HS-27A (cell line): Measurements from ENCODE around the gene WHRN.

Experiments used
- DNase-seq: peaks from one replicate; pipeline ENCODE4 v3.0.0-alpha.2; 2012; ENCODE audit warnings: low read depth, missing footprints

Gene WHRN

DNA sequence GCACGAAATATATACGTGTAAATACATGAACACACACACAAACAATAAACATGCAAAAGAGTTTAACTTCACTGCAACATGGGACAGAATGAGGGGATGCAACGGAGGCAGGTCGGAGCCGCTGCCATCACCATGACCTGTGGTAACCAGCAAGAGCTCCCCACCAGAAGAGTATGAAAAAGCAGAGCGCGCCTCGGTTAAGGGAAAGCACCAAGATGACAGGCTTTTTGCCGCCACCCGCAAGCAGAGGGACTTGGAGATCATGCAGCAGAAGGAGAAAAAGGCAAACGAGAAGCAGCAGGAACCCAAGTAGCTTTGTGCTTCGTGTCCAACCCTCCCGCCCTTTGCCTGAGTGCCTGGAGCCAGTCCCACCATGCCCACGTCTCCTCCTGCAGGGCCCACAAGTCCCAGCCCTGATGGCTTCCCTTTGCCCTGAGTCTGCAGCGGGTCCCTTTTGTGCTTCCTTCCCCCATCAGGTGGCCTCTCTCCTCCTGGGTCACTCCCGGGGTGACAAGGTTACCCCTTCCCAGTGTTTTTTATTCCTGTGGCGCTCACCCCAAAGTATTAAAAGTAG lies 13.8 kb downstream of the WHRN start:
- DNase-seq = no peak

DNA sequence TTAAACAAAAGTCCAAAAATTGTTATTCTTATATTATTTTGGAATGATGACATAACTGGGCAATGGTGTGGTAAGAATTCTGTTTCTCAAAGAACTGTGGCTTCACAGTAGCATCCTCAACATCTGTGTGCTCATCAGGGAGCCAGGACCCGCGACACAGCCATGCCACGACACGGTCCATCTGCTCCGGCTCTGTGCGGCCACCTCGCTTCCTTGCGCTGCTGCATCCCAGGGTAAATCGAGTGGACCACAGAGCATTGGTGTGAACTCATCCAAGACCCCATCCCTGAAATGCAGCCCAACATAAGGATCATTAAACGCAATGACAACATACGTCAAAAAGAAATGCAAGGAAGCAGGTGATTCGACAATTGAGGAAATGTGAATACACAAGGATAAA lies 15.3 kb downstream of the WHRN start:
- DNase-seq = no peak

DNA sequence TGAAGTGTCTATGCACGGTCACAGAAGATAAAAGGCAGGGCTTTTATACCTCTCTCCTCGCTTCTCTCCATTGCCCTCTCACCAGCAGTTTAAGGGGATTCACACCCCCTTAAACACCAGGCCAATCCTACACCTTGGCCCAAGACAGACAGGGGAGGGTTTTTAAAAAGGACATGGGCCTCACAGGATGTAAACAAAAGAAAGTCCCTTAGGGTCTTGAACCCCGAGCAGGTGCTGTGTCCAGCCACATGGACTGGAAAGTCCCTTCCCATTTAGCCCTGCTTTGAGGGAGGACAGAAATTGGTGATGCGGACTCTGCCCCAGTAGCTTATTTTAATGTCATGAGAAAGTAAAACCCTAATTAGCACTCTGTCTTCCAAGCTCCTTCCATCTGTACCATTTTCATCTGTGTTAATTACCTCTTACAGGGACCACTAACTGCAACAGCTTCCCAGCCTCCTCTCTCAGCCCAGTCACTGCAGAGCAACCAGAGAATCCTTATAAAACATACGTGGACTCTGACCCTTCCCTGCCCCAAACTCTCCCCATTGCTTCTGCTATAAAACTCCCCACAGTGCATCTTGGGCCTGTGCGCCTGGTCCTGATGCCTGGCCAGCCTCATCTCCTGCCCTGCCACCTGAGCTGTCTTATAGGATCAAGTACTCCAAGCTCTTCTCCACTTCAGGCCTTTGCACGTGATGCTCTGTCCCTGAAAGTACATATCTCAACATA lies 16.7 kb downstream of the WHRN start:
- no peak for DNase-seq

DNA sequence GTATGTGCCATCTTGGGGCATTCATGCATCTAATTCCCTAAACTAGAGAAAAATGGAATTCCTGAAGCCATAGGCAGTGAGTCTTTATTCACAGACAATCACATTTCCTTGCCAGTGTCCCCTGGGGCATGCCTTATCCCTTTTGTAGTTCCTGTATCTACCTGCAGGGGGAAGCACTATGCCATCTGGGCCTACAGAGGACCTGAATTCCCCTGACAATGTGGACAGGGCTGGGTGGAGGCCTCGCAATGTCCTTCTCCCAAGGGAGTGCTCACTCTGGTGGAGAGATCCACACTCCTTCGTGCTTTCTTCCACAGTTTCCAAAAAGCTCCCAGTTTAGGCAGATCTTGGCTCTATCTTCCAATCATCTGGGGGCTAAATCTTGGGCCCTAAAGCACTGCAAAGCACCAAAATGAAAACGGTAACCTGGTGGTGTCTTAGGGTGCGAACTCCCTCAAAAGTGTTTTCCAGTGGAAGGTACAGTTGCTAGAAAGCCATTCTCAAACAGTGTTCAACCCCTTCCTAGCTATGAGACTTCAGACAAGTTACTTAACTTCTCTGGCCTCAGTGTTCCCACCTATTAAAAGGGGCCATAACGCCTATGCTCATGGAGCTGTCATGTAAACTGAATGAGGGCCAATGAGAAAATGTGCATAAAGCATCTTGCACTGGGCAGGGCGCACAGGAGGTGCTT lies 17.5 kb downstream of the WHRN start:
- DNase-seq = peak; percentile 51

DNA sequence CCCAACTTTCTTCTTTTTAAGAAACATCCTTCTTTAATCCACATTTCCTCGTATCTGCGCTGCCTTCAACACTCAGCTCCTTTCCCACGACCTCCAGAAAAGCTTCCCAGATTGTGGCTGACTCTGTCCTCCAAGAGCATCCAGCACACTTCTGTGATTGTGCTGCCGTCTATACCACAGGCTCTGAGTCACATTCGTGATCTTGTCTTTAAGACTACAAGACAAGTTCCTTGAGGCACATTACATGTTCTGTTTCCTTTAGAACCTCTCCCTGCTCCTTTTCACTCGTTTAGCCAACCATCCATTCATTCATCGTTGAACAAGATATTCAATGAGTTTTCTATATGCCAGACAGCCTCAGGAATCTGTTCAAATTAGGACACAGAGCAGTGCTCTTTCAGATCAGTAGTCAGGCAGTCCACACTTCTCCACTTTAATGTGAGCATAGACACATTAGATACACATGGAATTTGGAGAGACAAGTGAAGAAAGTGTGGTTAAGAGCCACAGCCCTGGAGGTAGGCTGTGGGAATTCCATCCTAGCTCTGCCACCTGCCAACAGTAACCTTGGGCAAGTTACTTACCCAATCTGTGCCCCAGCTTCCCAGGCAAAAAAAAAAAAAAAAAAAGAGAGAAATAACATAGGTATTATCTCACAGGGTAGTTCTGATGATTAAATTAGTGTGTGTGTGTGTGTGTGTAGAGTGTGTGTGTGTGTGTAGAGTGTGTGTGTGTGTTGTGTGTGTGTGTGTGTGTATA lies 18.9 kb downstream of the WHRN start:
- no peak for DNase-seq

DNA sequence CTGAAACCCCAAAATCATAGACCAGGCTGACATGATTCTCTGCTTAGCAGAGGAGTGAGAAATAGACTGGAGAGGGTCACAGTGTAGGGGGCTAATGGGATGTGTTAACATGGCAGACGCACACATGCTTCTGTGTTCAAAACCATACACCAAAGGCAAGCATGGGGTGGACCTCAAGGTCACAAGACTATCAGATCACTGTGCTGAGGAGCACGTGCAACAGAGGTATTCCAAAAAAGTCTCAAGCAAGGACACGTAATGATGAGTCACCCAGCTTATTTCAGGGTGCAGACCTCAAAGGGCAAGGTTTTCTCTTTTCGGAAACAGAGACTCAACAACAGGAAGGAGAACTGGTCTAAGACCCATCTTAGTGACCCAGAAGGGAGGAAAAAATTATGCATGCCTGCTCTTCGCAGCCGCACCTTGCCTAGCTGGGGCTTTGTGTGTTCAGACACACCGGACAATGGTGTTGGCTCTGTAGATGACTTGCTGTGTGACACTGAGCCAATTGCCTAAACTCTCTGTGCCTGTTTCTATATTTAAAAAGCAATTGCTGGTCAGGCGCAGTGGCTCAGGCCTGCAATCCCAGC lies 20.3 kb downstream of the WHRN start:
- peak; percentile 82 for DNase-seq

DNA sequence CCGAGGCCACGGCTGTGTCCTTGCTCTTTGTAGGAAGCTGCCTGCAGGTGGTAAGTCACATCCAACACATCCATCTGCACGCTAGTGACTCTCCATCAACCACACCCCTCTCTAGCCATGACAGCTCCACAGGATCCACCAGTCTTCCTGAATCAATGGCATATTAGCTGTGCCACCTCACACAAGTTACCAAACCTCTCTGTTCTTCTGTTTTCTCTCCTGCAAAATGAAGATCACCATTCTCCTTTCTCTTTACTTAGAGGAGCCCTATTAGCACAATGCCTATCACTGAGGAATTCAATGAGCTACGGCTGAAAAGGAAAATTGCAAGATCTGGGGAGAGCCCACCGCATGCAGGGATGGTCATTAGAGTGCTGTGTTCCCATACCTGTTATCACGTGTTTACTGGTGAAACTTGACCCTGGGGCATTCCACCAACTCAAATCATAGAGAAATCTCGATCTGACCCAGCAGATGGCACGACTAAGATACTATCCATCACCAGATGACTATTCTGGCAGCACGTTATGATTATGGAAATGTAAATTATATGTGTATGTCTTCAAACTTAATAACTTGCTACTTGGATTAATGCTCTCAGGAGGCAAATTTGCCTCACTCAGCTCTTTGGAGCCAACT lies 20.9 kb downstream of the WHRN start:
- DNase-seq = no peak

DNA sequence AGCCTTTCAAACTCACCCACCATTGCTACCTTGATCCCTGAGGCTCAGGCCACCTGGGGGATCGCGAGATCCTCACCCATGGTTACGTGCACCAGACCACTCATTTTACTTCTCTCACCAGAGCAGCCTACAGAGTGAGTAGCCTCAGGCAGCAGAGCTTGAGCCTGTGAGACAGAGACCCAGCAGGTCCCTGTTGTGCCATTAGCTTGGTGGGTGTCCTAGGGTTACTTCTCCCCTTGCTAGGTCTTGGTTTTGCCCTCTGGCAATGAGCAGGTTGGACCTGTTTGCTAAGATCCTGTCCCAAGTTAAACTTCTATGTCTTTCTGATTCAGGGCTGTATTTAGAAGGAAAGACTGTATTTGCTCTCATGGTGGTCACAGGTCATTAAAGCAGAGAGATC lies 21.8 kb downstream of the WHRN start:
- DNase-seq = no peak

DNA sequence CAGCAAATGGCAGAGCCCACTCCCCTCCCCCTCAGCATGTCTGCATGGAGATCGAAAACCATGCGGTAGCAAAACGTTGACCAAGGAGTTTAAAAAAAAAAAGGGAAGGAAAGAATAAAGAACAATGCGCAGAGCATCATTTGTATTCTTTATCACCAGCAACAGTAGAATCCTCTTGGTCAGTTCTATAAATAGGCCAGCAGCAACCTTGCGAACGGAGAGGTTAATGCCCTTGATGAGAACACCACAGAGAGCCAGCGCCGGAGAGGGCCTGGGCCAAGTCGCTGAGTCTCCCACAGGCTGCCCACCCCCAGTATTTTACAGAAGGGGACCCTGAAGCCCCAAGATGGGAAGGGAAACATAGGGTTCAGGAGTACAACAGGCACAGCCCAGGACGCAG lies 22.7 kb downstream of the WHRN start:
- DNase-seq = no peak

DNA sequence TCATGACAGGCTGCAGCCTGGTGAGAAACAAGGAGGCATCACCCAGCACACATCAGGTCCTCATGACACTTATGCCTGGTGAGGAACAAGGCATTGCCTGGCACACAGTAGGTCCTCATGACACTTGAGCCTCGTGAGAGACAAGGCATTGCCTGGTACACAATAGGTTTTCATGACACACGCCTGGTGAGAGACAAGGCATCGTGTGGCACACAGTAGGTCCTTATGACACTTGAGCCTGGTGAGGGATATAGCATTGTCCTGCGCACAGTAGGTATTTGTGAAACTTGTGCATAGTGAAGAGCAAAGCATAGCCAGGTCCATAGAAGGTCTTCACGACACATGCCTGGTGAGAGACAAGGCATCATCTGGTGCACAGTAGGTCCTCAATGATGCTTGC lies 23.5 kb downstream of the WHRN start:
- DNase-seq = no peak

DNA sequence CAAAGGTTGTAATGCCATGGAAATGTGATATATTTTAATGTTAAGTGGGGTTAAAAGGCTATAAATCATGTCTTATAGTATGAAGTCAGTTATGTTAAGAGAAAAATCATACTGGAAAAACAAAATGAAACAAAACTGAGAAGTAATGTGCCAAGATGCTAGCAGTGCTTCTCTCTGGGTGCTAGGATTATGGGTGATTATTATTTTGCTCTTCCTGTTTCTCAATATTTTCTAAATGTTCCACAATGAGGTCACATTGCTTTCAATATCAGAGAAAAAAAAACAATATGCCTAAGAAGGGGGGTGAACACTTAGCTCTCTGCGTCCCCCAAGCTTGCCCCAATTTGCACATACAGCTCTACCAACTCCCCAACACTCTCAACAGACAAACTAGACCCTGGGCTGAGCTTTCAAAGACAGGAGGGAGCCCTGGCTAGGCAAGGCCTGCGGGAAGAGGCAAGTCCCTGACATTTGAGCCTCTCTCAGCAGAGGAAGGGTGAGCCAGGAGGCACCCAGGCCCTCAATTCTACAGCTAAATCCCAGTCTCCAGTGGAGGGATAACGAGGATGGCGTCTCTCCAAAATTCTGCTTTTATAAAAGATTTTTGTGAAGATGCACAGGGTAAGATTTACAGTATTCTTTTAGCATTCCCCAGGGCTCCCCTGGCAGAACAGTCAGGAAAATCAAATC lies 24.4 kb downstream of the WHRN start:
- DNase-seq = no peak

DNA sequence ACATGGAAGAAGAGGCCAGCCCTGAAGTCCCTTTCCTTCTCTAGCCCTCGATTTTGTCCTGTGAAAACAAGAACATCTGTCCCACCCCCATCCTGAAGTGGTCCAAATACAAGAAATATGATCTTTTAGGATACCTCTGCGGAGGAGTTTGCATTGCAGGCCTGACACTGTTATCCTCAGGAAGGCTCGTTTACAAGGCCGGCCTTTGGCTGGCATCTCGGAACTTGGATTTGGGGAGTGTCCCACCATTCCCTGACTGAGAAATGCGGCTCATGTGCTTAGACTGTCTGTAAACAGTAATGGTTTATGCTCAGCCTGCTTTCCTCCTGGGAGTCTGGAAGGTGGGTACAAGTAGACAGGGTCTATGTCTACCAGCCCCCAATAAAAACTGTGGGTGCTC lies 26.4 kb downstream of the WHRN start:
- no peak for DNase-seq

DNA sequence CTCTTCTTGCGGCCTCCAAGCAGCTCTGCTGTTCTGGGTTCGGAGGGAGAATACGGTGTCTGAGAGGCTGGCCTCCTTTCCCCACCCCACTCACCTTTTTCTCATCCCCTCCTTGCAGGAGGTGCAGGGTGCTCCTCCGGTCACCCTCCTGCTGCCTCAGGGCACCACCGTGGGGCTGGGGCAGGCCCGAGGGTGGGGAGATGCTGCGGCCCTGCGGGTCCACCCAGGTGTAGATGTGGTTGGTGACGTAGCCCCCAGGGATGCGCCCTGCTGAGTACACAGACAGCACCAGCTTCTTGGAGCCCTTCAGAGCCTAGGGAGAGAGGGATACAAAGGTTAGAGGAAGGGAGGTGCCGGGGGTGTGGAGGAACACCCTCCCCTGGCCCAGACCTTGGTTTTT lies 26.8 kb downstream of the WHRN start:
- no peak for DNase-seq

DNA sequence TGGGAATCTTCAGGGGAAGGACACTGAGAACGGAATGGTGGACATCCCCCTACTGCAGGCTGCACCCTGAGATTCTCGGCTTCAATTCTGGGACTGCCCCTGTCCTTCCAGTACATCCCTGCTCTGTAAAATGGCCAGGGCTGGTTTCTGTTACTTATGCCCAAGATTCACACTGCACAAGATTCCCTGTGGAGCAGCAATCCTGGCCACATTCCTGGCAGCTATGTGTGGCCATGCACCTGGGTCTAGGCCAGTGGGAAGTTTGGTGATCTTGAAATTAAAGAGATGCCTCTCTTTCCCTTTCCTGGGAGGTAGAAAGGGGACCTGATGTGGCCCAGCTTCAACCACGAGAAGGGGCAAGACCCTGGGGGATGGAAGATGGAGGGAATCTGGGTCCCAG lies 27.6 kb downstream of the WHRN start:
- no peak for DNase-seq

DNA sequence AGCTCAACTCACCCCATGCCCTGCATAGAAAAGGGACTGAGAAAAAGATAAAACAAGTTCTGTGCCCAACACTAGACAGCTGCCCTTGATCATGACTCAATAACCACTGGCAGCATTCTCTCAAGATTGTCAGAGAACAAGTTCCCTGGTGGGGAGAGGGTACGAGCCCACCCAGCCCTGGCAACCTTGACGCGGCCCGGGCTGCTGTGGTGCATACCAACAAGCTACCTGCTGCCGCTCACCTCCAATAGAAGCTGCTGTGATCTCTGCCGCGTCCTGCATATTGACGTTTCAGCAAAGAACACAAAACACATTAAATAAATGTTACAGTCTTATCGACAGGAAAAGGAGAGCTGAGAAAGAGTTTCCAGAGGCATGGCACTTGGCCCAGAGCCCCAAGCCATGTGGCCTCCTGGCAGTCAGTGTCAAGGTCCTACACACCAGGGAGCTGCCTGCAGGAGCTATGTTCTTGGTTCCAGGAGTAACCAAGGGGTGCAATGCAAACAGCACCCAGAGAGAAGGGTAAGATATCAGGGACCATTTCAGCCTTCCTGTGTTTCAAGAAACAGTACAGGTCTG lies 28.3 kb downstream of the WHRN start:
- no peak for DNase-seq

DNA sequence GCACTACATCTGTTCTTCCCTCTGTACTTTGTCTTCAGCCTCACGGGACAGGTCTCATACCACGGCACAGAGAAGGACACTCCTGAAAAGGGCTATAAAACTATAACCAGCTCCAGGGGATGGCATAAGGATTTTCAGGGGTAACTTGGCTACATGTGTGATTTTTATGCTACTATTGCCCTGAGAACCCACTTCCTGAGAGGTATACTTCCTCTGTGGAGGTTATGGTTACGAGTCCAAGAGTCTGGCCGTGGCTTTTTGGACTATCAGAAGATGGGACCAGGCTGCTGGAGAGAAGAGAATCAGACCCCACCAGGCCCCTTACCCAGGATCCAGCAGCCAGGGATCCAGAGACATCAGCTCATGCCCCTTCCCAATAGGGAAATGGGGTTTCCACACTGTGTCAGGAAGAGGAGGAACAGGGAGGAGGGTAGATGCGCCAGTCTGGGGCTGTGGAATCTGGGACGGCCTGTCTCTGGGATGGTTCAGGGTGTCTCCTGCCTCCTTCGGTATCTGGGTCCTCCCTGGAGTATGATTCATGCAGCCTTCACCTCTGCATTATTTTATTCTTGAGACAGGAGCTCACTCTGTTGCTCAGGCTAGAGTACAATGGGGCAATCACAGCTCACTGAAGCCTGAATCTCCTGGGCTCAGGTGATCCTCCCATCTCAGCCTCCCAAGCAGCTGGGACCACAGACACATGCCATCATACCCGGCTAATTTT lies 29.7 kb downstream of the WHRN start:
- DNase-seq = no peak

DNA sequence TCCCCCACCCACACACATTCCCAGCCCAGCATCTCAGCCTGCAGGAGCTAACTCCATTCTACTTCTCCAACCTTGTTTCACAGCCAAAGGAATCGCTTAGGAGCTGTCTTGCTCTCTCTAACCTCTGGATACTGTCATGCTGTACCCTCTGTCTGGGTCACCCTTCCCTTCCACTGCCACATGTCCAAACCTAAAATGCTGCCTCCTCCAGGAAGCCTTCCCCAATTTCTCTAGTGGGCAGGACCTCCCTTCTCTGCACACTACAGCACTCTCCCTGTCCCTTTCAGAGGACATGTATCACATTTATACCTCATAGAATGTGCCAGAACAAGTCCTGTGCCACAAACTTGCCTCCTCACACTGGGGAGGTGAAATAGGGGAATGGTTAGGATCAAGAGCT lies 30.8 kb downstream of the WHRN start:
- DNase-seq = no peak

DNA sequence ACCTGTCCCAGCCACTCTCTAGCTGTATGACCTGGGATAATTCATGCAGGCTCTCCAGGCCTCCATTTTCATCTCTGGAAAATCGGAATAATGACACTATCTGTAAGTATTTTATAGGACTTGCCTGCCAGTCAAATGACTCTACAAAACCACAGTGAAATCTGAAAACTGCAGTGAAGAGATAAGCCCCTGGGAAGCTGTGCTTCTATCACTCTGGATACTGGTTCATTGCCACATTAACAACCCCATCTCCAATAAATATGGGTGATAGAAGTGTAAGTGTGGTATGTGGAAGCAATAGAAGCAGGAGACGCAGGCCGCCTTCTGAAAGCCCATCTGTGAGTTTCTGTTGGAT lies 31.8 kb downstream of the WHRN start:
- DNase-seq = no peak

DNA sequence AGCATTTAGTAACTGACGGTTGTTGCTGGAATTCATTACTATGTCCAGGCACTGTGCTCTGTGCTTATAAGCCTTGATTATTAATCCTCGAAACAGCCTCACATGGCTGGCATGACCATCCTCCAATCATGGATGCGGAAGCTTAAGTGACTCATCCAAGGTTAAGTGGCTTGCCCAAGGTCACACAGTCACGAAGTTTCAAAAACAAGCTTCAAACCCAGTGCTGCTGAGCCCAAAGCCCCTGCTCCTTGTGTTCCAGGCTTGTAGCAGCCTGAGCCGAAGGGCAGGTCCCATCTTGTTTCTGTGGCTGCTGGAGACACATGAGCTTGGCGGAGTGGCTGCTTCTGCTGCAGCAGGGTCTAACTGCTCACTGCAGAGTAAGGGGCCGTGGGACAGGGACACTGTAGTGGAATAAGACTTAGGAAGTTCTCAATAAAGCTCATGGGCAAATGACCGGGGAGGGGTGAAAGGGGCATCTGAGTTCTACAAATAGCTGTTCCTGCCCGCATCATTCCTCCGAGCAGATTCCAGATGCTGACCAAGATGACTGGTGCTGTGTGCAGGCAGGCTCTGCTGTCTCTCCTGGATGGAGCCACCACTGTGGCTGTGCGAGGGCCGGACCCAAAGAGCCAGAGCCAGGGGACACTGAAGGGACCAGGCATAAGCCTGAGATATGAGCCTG lies 32.4 kb downstream of the WHRN start:
- no peak for DNase-seq

DNA sequence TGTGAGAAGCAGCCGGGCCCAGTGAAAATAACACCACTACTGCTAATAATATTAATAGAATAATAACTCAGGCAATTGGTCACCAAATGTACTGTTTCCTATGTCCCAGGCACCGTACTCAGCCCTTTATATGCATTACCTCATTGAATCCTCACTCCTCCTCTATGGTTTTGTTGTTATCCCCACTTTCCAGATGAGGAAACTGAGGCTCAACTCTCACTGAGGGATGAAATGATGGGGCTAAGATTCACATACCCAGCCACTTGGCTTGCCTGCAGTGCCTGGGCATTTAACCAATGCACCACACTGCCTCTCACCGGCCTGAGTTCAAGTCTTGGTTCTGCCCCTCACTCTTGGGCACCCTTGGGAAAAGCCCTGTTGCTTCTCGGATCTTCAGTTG lies 34.1 kb downstream of the WHRN start:
- no peak for DNase-seq
